GM18951 (cell line): ENCODE data around the gene TAS1R1.
"Not testable (repeated sequence)": the region's sequence is repeated elsewhere in the genome, so short reads cannot be mapped to it uniquely, and the experiment has no call there.

Experiments
- POLR2A ChIP-seq: IDR thresholded peaks from 4 replicates; pipeline ENCODE4 v1.6.1; 2011; ENCODE audit warnings: mild to moderate bottlenecking; ENCODE audit not compliant: insufficient read length, insufficient read depth; ENCODE audit errors: extremely low read depth
- in situ Hi-C: fragments of 300-500 bp; cut with MboI; formaldehyde crosslinking; loops from one replicate; pipeline ENCODE4 v1.12.0; 2022; ENCODE audit warnings: low sequenced_read_pairs, mixed read lengths, inconsistent platforms; ENCODE audit not compliant: unreplicated experiment

The TAS1R1 gene

GRCh38 chr1:6592865-6593593 is 37.9 kb downstream of the TAS1R1 start:
- no peak for TF ChIP-seq POLR2A
- in situ Hi-C loops: no loop called here

- in situ Hi-C loops: no loop called here
- TF ChIP-seq POLR2A: no peak
These were observed 38.7 kb downstream of the TAS1R1 start for GRCh38 chr1:6593810-6594209.

- in situ Hi-C loops: no loop called here
- no peak for TF ChIP-seq POLR2A
These were observed 40.1 kb downstream of the TAS1R1 start for GRCh38 chr1:6594977-6595740.

DNA sequence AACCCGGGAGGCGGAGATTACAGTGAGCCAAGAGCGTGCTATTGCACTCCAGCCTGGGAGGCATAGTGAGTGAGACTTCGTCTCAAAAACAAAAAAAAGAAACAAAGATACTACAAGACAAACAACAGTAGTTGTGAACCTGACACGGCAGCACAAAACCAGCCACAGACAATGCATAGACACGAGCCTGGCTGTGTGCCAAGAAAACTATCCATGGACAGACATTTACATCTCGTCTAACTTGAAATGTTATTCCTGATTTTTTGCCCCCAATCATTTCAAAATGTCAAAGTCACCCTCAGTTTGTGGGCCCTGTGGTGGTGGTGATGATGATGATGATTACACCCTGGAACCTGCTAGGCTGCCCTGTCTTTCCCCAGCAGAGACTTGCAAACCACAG is 41.2 kb downstream of the TAS1R1 start:
- in situ Hi-C loops: no loop called here

GRCh38 chr1:6596886-6597776 is 42.0 kb downstream of the TAS1R1 start:
- in situ Hi-C loops: no loop called here
- TF ChIP-seq POLR2A: no peak

More for the DNA sequence above, 41.2 kb downstream of the TAS1R1 start:
- TF ChIP-seq POLR2A: no peak

DNA sequence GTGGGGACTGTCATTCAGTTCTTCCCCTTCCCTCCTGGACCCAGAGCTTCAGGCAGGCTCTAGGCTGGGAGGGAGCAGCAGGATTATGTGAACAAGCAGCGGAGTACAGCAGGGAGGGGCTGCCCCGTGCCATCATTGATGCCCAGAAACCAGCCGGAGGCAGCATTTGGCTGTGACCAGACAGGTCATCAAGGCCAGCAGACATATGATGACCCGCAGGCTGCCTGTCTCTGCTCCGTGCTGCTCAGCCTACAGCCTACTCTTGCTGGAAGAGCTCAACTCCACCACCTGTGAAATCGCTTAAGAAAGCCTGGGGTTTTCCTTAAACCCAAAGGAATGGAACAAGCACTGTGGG is 42.6 kb downstream of the TAS1R1 start:
- in situ Hi-C loops: no loop called here
- no peak for TF ChIP-seq POLR2A

DNA sequence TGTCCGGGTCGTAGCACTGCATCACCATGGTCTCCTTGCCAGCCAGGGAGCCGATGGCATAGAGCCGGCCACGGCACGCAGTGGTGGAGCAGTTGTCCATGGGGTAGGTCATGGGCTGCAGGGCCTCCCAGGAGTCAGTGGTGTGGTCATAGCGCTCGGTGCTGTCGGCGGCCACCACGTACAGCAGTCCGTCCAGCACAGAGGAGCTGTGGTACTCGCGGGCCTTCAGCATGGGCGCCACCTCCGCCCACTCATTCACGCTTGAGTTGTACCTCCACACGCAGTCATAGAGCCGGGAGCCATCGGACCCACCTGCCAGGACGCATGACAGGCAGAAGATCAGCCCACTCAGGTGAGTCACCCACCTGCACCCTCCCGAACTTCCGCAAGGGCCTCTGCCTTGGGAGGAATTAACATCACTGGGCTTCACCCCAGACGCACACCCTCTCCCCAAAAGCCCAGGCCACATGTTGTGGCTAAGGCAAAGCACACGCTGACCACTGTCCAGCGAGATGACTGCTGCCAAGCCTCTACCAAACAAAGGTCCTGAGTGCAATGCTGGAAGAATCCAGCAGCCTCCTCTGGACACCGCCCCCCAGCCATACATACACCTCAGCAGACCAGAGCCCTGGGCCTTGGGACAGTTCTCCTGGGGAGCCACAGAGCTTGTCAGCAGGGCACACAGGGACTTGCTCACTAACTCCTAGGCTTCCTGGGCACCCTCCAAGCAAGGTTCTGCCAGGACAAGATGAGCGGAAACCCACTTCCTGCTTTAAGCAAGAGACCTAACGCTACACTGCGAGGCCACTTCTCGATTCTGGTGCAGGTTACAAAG is 44.3 kb downstream of the TAS1R1 start:
- in situ Hi-C loops: no loop called here
- TF ChIP-seq POLR2A: no peak

- in situ Hi-C loops: not testable (repeated sequence)
These were observed 44.9 kb downstream of the TAS1R1 start for GRCh38 chr1:6599991-6600390.

DNA sequence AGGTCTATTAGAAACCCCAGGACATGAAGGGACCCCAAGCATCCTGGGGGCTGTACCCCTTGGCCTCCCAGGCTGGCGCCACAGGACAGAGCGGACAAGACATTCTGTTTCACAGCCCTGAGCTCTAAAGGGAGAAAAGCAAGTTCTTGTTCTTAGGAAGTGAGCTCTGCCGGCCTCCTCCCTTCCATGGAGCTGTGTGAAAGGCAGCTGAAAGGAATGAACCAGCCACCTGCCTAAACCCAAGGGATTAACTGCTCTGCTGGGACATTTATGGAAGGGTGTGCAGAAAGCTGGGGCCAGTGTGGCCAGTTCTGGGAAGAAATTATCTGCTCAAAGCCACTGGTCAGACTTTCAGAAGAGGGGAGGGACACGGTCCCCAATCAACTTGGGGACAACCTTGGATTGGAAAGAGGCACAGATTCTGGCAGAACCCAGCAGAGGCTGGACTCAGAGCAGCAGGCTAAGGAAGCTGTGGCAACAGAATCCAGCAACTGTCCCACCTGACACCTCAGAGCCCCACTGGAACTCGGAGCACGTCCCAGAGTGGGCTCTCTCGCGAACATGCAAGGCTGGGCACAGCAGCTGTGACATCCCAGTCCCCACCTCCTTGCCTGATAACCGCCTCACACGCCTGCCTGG is 45.4 kb downstream of the TAS1R1 start:
- in situ Hi-C loops: no loop called here
- TF ChIP-seq POLR2A: no peak

DNA sequence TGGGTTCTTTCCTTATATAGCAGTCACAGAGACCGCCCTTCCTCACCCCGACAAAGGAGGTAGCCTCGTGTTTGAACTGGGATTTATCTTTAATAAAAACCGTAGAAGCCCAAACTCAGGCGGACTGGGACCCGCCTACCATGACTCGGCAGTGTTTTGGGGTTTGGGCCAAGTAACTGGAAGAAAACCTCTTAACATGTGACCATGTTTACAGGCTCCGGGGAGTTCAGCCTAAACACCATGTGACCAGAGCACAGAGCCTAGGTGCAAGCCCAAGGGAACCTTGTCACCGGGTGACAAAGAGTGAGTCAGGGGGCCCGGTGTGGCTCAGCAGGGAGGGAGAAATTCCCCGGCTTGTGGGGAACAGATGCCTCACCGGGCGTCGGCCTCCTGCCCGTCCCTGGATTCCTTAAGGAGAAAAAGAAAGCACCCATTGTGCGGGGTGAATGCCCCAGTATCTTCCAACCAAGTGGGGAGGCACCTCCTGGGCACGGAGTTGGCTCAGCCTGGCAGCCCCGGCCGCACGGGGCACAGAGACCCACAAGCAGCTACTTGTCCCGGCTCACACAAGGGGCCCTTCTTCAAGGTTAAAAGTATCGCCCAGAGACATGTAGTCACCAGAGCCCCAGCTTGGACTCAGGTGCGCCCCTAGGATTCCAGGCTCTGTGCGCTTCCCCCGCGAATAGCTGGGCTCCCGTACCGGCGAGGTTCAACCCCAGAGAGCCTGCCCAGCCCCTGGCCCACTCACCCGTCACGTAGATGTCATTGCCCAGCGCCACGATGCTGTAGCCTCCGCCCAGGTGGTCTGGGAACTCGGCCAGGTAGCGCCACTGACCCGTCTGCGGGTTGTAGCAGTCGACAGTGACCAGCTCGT is 46.2 kb downstream of the TAS1R1 start:
- in situ Hi-C loops: no loop called here
- TF ChIP-seq POLR2A: no peak

- in situ Hi-C loops: no loop called here
- no peak for TF ChIP-seq POLR2A
These were observed 47.0 kb downstream of the TAS1R1 start for GRCh38 chr1:6601923-6602668.
